ENCODE results near the gene ELL2. TPM values are rescaled to one million over a fixed set of nuclear protein-coding genes. Genes with fewer than 3 reads are reported as not detected.

The ELL2 gene
- total RNA-seq, 4 donors from 2014 or later = 72.2 to 87.6 (median 79.6) TPM

- DNase-seq (ENCODE audit: low spot score in 2 of 2) = peak; percentile 35
- H3K9me3 ChIP-seq = no peaks in the 10 kb centered on the region
- peaks cover 0 to 51% (median 24%) of the 10 kb centered on the region in 4 donors for H3K4me1 ChIP-seq
- peak overlapping the region; percentile 93 to 100 (median 98) for H3K27ac ChIP-seq
- 0 to 1% methylated on average over 54 to 64 of the region's 90 CpGs for WGBS, 2 donors
- H3K27me3 ChIP-seq = no peaks in the 10 kb centered on the region
- peak overlapping the region; percentile 74 to 100 (median 84) for H3K4me3 ChIP-seq
- TF ChIP-seq POLR2A (IDR thresholded peaks at IDR 0.05) = peak in 1 of 2 donors; percentile 21
- peak; percentile 75 to 95 (median 91) for TF ChIP-seq CTCF (IDR thresholded peaks at IDR 0.05)
- peak in 1 of 2 donors; percentile 68 for TF ChIP-seq EP300 (IDR thresholded peaks at IDR 0.05)
- H3K36me3 ChIP-seq = no peaks in the 10 kb centered on the region
Measured at GRCh38 chr5:95960667-95961616, 709 bp downstream of the ELL2 start.

- Histone ChIP-seq H3K9me3 (no peaks in the 10 kb centered on the region), H3K36me3 (no peaks in the 10 kb centered on the region), H3K4me1 (peaks cover 0 to 60% (median 28%) of the 10 kb centered on the region in 4 donors), H3K27ac (peak overlapping the region; percentile 93 to 100 (median 98)), H3K27me3 (no peaks in the 10 kb centered on the region), H3K4me3 (peak overlapping the region; percentile 74 to 100 (median 84))
- TF ChIP-seq CTCF (IDR thresholded peaks at IDR 0.05) = no peak
- TF ChIP-seq EP300 (IDR thresholded peaks at IDR 0.05) = no peak
- no peak for TF ChIP-seq POLR2A (IDR thresholded peaks at IDR 0.05)
- peak in 1 of 2 donors; percentile 23 for DNase-seq (ENCODE audit: low spot score in 2 of 2)
- WGBS, 2 donors = 15 to 20% methylated on average over 26 of the region's 26 CpGs
Measured at GRCh38 chr5:95959888-95960666, 1.6 kb downstream of the ELL2 start.

- DNase-seq (ENCODE audit: low spot score in 2 of 2) = no peak
- TF ChIP-seq EP300 (IDR thresholded peaks at IDR 0.05) (no peak), CTCF (IDR thresholded peaks at IDR 0.05) (no peak), POLR2A (IDR thresholded peaks at IDR 0.05) (no peak)
- 79 to 81% methylated on average over 9 of the region's 9 CpGs for WGBS, 2 donors
- Histone ChIP-seq H3K36me3 (no peaks in the 10 kb centered on the region), H3K9me3 (no peaks in the 10 kb centered on the region), H3K27ac (peak overlapping the region; percentile 93 to 100 (median 98)), H3K4me1 (peaks cover 0 to 64% (median 28%) of the 10 kb centered on the region in 4 donors), H3K4me3 (peak overlapping the region; percentile 74 to 100 (median 84)), H3K27me3 (no peaks in the 10 kb centered on the region)
Measured at GRCh38 chr5:95959051-95959887, 2.4 kb downstream of the ELL2 start.

GRCh38 chr5:95958310-95959014 lies 3.2 kb downstream of the ELL2 start:
- peaks cover 0 to 64% (median 28%) of the 10 kb centered on the region in 4 donors for H3K4me1 ChIP-seq
- WGBS, 2 donors = 80 to 85% methylated on average over 3 of the region's 3 CpGs

More at GRCh38 chr5:95958310-95959014, 3.2 kb downstream of the ELL2 start:
- Histone ChIP-seq H3K27ac (peak overlapping the region in 2 of 4 donors; percentile 32 to 97), H3K36me3 (no peaks in the 10 kb centered on the region), H3K9me3 (no peaks in the 10 kb centered on the region), H3K27me3 (no peaks in the 10 kb centered on the region), H3K4me3 (peak overlapping the region in 1 of 4 donors; percentile 74)
- TF ChIP-seq POLR2A (IDR thresholded peaks at IDR 0.05) = no peak
- TF ChIP-seq CTCF (IDR thresholded peaks at IDR 0.05) = no peak
- no peak for TF ChIP-seq EP300 (IDR thresholded peaks at IDR 0.05)
- DNase-seq (ENCODE audit: low spot score in 2 of 2) = no peak
